Left ventricle myocardium inferior (tissue), 1 donor: Measurements from ENCODE around the gene PDZRN3. TPM values are rescaled to one million over a fixed set of nuclear protein-coding genes. Genes with fewer than 3 reads are reported as not detected.

Source experiments
- DNase-seq: peaks from one replicate; pipeline ENCODE4 v3.0.0-alpha.2; 2020
- H3K27ac ChIP-seq: fragments of 200-600 bp; replicated peaks from 2 replicates; pipeline ENCODE4 v1.8.0; 2021
- H3K27me3 ChIP-seq: fragments of 200-600 bp; 2 replicates; pipeline ENCODE4 v1.8.0; 2021; ENCODE audit warnings: low read depth
- H3K36me3 ChIP-seq: fragments of 200-600 bp; 2 replicates; pipeline ENCODE4 v1.8.0; 2021
- H3K4me1 ChIP-seq: fragments of 200-600 bp; 2 replicates; pipeline ENCODE4 v1.8.0; 2021
- H3K4me3 ChIP-seq: fragments of 200-600 bp; 2 replicates; pipeline ENCODE4 v1.8.0; 2021; ENCODE audit warnings: mild to moderate bottlenecking, moderate library complexity
- H3K9me3 ChIP-seq: fragments of 200-600 bp; replicated peaks from 2 replicates; pipeline ENCODE4 v1.8.0; 2021
- intact Hi-C: fragments of 100-400 bp; cut with micrococcal nuclease; formaldehyde crosslinking; loops from one replicate; pipeline ENCODE4 v1.11.0; 2022
- total RNA-seq: library from RNA; stranded (reverse); fragmentation: NEBNext Ultra II Directional; extraction: Animal tissue kit (Norgen Biotek cat#: 25700); gene quantifications from one replicate; pipeline ENCODE4 v1.2.1, GENCODE V29; 2021
- TF ChIP-seq, protein P1 (sequence below): fragments of 200-600 bp; IDR thresholded peaks from 2 replicates; pipeline ENCODE4 v1.8.0; 2021; ENCODE audit warnings: antibody characterized with exemption, mild to moderate bottlenecking, borderline replicate concordance
- donor health status: DM: no; HTN: yes; CAD: no; lungs with severe emphysema.

The PDZRN3 gene
- total RNA-seq, 1 donor from 2014 or later: 114 TPM

DNA sequence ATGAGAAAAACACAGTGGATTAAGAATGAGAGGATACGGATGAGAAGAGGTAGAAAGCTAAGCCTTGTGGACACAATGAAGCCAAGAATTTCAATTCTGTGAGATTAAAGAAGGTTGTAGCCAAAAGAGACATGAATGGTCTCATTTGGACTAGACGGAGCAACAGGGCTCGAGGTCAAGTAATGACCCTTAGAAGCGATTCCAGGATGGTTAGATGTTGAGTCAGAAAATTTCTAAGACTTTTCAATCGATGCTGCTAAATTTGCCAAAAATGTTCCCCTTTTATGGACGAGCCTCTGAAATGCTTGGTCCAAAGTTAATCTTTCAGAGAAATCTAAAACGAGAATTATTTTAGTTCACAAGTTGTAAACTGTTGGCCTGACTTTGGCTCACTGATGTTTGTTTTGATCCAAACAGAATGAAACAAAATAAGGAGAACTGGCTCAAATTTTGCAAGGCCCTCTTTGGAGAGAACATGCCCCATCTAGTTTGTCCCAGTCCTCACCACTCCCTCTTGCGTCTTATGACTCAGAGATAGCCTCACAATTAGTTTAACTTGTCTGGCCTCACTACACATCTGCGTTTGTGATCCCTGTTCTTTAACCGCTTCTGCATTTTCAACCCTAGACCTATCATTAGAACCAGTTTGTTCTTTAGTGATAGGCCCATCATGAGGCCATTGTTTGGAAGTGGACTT is 235.5 kb downstream of the PDZRN3 start:
- TF ChIP-seq, protein P1, sequence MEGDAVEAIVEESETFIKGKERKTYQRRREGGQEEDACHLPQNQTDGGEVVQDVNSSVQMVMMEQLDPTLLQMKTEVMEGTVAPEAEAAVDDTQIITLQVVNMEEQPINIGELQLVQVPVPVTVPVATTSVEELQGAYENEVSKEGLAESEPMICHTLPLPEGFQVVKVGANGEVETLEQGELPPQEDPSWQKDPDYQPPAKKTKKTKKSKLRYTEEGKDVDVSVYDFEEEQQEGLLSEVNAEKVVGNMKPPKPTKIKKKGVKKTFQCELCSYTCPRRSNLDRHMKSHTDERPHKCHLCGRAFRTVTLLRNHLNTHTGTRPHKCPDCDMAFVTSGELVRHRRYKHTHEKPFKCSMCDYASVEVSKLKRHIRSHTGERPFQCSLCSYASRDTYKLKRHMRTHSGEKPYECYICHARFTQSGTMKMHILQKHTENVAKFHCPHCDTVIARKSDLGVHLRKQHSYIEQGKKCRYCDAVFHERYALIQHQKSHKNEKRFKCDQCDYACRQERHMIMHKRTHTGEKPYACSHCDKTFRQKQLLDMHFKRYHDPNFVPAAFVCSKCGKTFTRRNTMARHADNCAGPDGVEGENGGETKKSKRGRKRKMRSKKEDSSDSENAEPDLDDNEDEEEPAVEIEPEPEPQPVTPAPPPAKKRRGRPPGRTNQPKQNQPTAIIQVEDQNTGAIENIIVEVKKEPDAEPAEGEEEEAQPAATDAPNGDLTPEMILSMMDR: no peak
- H3K4me1 ChIP-seq: no peaks in the 10 kb centered on the region
- H3K27ac ChIP-seq: no peak overlapping the region
- no peaks in the 10 kb centered on the region for H3K27me3 ChIP-seq
- H3K36me3 ChIP-seq: peaks cover 50% of the 10 kb centered on the region
- no peaks in the 10 kb centered on the region for H3K9me3 ChIP-seq
- intact Hi-C loops: no loop called here
- H3K4me3 ChIP-seq: no peak overlapping the region
- no peak for DNase-seq

DNA sequence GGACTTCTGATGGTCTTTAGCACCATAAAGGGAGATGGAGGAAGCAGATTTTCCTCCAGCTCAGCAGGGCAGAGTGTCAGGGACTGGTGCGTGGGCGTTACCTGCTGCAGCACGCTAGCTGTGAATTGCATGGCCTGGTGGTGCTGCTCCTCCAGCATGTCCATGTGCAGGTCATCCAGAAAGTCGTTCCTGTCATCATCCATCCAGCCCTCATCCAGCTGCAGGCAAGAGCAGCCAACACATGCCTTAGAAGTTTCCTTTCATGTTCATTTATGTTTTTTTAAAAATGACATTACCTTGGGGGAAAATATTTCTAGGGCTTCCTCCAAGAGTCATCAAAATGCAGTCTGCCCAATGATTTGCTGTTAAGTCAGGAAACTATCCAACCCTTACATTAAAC is 239.2 kb downstream of the PDZRN3 start:
- peaks cover 3% of the 10 kb centered on the region for H3K9me3 ChIP-seq
- intact Hi-C loops: no loop called here
- H3K27ac ChIP-seq: no peak overlapping the region
- no peaks in the 10 kb centered on the region for H3K27me3 ChIP-seq
- no peaks in the 10 kb centered on the region for H3K4me1 ChIP-seq
- no peak for DNase-seq
- no peak overlapping the region for H3K4me3 ChIP-seq
- H3K36me3 ChIP-seq: peaks cover 66% of the 10 kb centered on the region
- TF ChIP-seq, protein P1: no peak

DNA sequence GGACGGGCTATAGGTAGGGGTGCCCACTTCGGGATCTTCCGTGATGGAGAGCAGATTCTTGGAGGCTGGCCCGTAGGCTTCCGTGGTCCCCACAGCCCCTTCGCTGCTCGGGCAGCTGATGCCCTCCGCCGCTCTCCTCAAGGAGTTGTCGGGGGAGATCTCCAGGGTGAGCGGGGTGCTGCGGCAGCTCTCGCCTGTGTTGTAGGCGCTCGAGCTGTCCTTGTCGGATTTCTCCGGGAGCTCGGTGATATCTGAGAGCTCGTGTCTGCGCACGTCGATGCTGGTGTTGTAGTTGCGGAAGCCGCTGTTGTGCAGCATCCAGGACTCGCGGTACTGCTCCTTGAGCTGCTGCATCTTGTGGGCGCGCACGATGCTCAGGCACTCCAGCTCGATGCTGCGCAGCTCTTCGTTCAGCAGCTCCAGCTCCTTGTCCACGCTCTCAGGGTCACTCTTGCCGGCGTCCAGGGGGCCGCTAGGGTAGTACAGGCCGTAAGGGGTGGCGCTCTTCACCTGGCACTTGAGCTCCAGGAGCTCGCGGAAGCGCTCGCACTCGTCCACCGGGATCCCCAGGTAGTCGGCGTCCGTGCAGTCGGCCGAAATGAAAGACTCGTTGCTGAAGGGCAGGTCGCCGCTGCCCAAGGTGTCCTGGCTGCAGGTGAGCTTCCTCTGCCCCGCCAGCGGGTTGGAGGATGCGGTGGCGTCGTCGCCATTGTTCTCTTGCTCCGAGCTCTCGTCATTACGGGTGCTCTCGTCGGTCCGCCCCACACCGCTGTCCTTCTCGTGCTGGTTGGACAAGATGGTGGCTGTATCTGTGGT is 240.4 kb downstream of the PDZRN3 start:
- Histone ChIP-seq H3K9me3 (peaks cover 3% of the 10 kb centered on the region), H3K27me3 (no peaks in the 10 kb centered on the region)
- TF ChIP-seq, protein P1: no peak

DNA sequence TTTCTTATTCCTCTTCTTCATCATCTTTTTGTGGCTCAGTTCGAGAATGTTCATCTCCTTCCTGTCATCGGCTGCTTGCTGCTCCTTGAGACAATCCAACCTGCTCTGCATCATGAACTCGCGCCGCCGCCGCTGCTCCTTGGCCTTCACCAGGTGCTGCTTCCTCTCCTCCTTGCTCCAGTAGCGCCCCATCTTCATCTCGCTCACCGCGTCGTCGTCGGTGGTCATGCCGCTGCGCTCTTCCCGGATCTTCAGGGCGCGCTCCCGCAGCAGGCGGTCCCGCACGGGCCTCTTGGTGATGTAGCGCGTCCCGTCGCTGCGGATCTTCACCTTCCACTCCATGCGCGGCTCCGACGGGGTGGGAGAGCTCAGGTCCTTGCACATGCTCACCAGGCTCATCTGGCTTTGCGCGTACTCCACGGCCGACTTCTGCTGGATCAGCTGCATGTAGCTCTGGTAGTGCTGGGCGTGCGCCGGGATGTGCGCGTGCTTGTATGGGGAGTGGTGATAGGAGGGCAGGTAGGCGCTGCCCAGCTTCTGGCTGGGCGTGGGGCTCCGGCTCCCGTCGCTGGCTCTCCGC is 241.2 kb downstream of the PDZRN3 start:
- intact Hi-C loops: no loop called here
- peaks cover 52% of the 10 kb centered on the region for H3K36me3 ChIP-seq
- H3K4me1 ChIP-seq: no peaks in the 10 kb centered on the region
- peaks cover 3% of the 10 kb centered on the region for H3K9me3 ChIP-seq
- TF ChIP-seq, protein P1: no peak
- no peaks in the 10 kb centered on the region for H3K27me3 ChIP-seq
- no peak overlapping the region for H3K27ac ChIP-seq
- no peak for DNase-seq
- H3K4me3 ChIP-seq: no peak overlapping the region

More for the DNA sequence above, 240.4 kb downstream of the PDZRN3 start:
- no peaks in the 10 kb centered on the region for H3K4me1 ChIP-seq
- H3K4me3 ChIP-seq: no peak overlapping the region
- no peak for DNase-seq
- H3K36me3 ChIP-seq: peaks cover 54% of the 10 kb centered on the region
- intact Hi-C loops: no loop called here
- H3K27ac ChIP-seq: no peak overlapping the region

DNA sequence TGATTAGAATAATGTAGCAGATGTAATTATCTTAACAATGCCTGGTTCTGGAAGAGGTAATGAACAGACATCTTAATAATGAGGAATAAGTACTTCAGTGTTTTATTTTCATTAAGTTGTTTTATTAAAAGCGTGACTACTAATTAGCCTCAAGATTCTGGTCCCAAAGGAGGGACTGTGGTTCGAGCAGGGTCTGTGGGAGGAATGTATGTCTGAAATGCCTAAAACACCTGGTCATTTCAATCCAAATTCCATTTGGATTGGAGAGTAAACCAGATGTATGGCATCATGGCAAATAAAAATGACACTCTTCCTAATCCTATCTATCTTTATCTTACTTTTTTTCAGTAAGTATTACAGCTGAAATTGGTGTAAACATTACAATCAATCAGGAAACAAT is 243.2 kb downstream of the PDZRN3 start:
- H3K9me3 ChIP-seq: peaks cover 3% of the 10 kb centered on the region
- H3K27ac ChIP-seq: no peak overlapping the region
- no peak overlapping the region for H3K4me3 ChIP-seq
- H3K36me3 ChIP-seq: peaks cover 36% of the 10 kb centered on the region
- DNase-seq: no peak
- TF ChIP-seq, protein P1: no peak
- intact Hi-C loops: no loop called here
- H3K4me1 ChIP-seq: no peaks in the 10 kb centered on the region
- no peaks in the 10 kb centered on the region for H3K27me3 ChIP-seq
